ENCODE results near the gene FCHSD2.

DNA sequence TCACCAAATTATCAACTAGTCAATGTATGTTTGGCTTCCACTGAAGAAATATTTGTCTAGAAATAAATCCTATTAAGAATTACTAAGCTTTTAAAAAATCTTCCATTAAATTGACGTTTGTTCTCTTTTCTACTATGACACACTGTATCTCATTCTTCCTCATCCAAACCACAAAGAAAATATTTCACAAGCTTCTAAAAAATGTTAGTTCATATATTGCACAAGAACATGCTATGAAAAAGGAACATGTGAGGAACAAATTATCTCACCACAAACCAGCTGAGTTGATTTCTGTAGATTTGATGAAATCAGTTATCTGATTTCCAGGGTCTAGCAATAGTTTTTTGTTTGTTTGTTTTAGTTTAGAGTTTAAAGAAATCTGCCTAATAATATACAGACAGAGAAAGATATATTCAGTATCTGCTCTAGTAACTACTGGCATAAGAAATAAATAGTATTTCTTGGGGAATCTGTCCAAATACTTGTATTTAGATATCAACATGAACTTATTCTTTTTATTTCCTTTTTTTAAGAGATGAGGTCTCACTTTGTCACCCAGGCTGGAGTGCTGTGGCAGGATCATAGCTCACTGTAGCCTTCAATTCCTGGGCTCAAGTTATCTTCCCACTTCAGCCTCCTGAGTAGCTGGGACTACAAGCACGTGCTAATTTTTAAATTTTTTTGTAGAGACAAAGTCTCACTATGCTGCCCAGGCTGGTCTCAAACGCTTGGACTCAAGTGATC is 166.2 kb downstream of the FCHSD2 start:
- TF ChIP-seq, protein P1, sequence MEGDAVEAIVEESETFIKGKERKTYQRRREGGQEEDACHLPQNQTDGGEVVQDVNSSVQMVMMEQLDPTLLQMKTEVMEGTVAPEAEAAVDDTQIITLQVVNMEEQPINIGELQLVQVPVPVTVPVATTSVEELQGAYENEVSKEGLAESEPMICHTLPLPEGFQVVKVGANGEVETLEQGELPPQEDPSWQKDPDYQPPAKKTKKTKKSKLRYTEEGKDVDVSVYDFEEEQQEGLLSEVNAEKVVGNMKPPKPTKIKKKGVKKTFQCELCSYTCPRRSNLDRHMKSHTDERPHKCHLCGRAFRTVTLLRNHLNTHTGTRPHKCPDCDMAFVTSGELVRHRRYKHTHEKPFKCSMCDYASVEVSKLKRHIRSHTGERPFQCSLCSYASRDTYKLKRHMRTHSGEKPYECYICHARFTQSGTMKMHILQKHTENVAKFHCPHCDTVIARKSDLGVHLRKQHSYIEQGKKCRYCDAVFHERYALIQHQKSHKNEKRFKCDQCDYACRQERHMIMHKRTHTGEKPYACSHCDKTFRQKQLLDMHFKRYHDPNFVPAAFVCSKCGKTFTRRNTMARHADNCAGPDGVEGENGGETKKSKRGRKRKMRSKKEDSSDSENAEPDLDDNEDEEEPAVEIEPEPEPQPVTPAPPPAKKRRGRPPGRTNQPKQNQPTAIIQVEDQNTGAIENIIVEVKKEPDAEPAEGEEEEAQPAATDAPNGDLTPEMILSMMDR (IDR thresholded peaks at IDR 0.05 in 8 of 11, conservative IDR thresholded peaks at IDR 0.05 in 3 of 11): no peak
- no peak for TF ChIP-seq POLR2A (IDR thresholded peaks at IDR 0.05)
